Activated effector memory CD4-positive, alpha-beta T cell treated with Interleukin-2 at 50 U/mL for 16 hours (primary cell): ENCODE measurements around the gene RPP40.
"Not testable (repeated sequence)": the region's sequence is repeated elsewhere in the genome, so short reads cannot be mapped to it uniquely, and the experiment has no call there.

Experiments
- DNase-seq: peaks from one replicate; pipeline ENCODE4 v3.0.0-alpha.2; 2020

Gene RPP40

GRCh38 chr6:5003604-5004372 lies at the start of gene RPP40:
TSS of gene RPP40 (minus strand) at chr6:5004037. CDS start at chr6:5004002, 35 bp downstream.
- DNase-seq = peak; percentile 96

GRCh38 chr6:5053038-5053437 lies 49.2 kb upstream of the RPP40 start:
- no peak for DNase-seq

GRCh38 chr6:5051394-5051793 lies 47.6 kb upstream of the RPP40 start:
- no peak for DNase-seq

GRCh38 chr6:5050009-5050408 lies 46.2 kb upstream of the RPP40 start:
- no peak for DNase-seq

- DNase-seq = no peak
These were observed 42.6 kb upstream of the RPP40 start for GRCh38 chr6:5046430-5046829.

GRCh38 chr6:5045416-5045815 lies 41.6 kb upstream of the RPP40 start:
- no peak for DNase-seq

- DNase-seq = no peak
These were observed 41.0 kb upstream of the RPP40 start for GRCh38 chr6:5044866-5045265.

GRCh38 chr6:5042436-5042835 lies 38.6 kb upstream of the RPP40 start:
- DNase-seq = no peak

- DNase-seq = no peak
These were observed 38.1 kb upstream of the RPP40 start for GRCh38 chr6:5041955-5042354.

GRCh38 chr6:5036269-5036668 lies 32.4 kb upstream of the RPP40 start:
- DNase-seq = no peak

- no peak for DNase-seq
These were observed 30.9 kb upstream of the RPP40 start for GRCh38 chr6:5034736-5035135.

- no peak for DNase-seq
These were observed 30.5 kb upstream of the RPP40 start for GRCh38 chr6:5034328-5034727.

- DNase-seq = not testable (repeated sequence)
These were observed 29.5 kb upstream of the RPP40 start for GRCh38 chr6:5033214-5033904.

- not testable (repeated sequence) for DNase-seq
These were observed 28.9 kb upstream of the RPP40 start for GRCh38 chr6:5032706-5033105.

- DNase-seq = no peak
These were observed 27.3 kb upstream of the RPP40 start for GRCh38 chr6:5031150-5031549.

- DNase-seq = peak; percentile 37
These were observed 26.8 kb upstream of the RPP40 start for GRCh38 chr6:5030596-5031136.

GRCh38 chr6:5029609-5030008 lies 25.8 kb upstream of the RPP40 start:
- DNase-seq = no peak

GRCh38 chr6:5028921-5029320 lies 25.1 kb upstream of the RPP40 start:
- no peak for DNase-seq

- no peak for DNase-seq
These were observed 24.5 kb upstream of the RPP40 start for GRCh38 chr6:5028301-5028700.

- DNase-seq = no peak
These were observed 22.3 kb upstream of the RPP40 start for GRCh38 chr6:5025911-5026819.

- no peak for DNase-seq
These were observed 20.1 kb upstream of the RPP40 start for GRCh38 chr6:5023923-5024322.

- DNase-seq = no peak
These were observed 16.3 kb upstream of the RPP40 start for GRCh38 chr6:5020142-5020541.

GRCh38 chr6:5014072-5014561 lies 10.3 kb upstream of the RPP40 start:
- no peak for DNase-seq
